KOPT-K1 (cell line): ENCODE results near the gene DNAH7.
"Not testable (repeated sequence)": the region's sequence is repeated elsewhere in the genome, so short reads cannot be mapped to it uniquely, and the experiment has no call there.

ENCODE experiments used
- H3K27ac ChIP-seq: fragments of 200-600 bp; sonication (generic); 2 replicates; pipeline ENCODE4 v1.5.1; 2016; ENCODE audit warnings: antibody characterized with exemption, mild to moderate bottlenecking, low read depth, low read length; ENCODE audit not compliant: poor library complexity, severe bottlenecking
- H3K36me3 ChIP-seq: fragments of 200-600 bp; sonication (generic); 2 replicates; pipeline ENCODE4 v1.5.1; 2017; ENCODE audit warnings: antibody characterized with exemption, mild to moderate bottlenecking, low read length, moderate library complexity; ENCODE audit not compliant: insufficient read depth
- H3K9me3 ChIP-seq: fragments of 200-600 bp; sonication (generic); 2 replicates; pipeline ENCODE4 v1.5.1; 2017; ENCODE audit warnings: antibody characterized with exemption, low read length, mild to moderate bottlenecking; ENCODE audit not compliant: insufficient read depth, poor library complexity, severe bottlenecking

DNAH7 gene

DNA sequence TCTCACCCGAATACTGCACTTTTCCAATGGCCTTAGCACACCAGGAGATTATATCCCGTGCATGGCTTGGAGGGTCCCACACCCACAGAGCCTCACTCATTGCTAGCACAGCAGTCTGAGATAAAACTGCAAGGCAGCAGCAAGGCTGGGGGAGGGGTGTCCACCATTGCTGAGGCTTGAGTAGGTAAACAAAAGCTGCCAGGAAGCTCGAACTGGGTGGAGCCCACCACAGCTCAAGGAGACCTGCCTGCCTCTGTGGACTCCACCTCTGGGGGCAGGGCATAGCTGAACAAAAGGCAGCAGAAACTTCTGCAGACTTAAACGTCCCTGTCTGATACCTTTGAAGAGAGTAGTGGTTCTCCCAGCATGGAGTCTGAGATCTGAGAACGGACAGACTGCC lies 20.8 kb upstream of the DNAH7 start:
- not testable (repeated sequence) for H3K9me3 ChIP-seq, H3K27ac ChIP-seq, H3K36me3 ChIP-seq

DNA sequence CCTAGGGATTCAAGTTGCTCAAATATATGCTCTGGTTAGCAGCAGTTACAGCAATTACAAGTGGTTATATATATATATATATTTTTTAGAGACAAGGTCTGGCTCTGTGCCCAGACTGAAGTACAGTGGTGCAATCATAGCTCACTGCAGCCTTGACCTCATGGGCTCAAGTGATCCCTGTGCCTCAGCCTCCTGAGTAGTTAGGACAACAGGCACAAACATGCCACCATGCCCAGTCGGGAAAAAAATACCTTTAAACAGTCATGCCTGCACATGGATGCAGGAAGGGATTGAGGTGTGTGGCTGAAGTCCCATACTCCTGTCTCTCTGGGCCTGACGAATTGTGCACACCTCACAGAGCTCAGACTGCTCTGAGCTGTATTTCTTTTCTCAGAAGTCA lies 19.6 kb upstream of the DNAH7 start:
- Histone ChIP-seq H3K9me3 (peaks cover 16% of the 10 kb centered on the region), H3K27ac (no peak overlapping the region), H3K36me3 (no peaks in the 10 kb centered on the region)

DNA sequence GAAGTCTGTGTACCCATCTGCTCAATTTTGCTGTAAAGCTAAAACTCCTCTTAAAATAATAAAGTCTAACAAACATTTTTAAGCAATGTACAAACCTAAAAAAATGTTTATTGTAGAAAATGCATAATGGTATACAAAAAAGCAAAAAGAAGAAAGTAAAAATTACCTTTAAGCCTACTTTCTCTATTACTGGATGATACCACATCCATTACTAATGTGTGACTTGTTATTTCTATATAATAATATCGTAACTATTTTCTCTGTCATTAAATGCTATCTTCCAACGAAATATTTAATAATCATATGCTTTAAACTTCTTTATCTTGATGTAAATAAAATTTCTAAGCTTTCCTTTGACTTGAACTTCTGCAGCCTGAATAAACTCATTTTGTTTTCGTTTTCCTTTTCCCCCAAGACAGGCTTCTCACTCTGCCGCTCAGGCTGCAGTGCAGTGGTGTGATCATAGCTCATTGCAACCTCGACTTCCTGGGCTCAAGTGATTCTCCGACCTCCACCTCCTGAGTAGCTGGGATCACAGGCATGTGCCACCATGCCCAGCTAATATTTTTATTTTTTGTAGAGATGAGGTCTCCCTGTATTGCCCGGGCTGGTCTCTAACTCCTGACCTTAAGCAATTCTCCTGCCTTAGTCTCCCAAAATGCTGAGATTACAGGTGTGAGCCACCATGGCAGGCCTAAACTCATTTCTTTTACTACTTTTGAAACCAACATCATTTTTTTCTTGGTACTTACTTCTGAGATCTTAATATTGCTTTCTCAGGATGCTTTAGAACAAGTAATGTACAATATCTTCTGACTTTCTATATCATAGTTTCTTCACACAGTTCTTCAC lies 18.1 kb upstream of the DNAH7 start:
- peaks cover 24% of the 10 kb centered on the region for H3K9me3 ChIP-seq
- H3K27ac ChIP-seq: no peak overlapping the region
- no peaks in the 10 kb centered on the region for H3K36me3 ChIP-seq

DNA sequence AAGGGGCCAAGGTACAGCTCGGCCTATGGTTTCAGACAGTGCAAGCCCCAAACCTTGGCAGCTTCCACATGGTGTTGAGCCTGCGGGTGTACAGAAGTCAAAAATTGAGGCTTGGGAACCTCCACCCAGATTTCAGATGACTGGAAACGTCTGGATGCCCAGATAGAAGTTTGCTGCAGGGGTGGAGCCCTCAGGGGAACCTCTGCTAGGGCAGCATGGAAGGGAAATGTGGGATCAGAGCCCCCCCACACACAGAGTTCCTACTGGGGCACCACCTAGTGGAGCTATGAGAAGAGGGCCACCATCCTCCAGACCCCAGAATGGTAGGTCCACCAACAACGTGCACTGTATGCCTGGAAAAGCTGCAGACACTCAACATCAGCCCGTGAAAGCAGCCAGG lies 15.0 kb upstream of the DNAH7 start:
- peaks cover 24% of the 10 kb centered on the region for H3K9me3 ChIP-seq
- no peak overlapping the region for H3K27ac ChIP-seq
- no peaks in the 10 kb centered on the region for H3K36me3 ChIP-seq

DNA sequence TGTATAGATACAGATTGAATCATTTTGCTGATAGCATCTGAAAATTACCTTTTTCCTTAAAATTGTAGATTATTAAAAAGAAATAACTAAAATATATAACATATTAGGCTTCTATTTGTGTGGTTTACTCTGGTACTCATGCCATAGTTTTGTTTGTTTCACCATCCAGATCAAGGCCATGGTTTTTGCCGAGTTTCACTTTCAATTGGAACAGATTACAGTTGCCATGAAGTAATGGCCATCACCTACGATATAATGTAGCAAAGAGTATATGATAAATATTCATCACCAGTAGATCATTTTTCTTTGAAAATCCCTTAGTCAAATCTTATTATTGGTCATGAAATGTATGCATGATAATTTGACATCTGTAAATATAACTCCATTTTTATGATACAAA lies 11.9 kb upstream of the DNAH7 start:
- Histone ChIP-seq H3K36me3 (no peaks in the 10 kb centered on the region), H3K9me3 (peaks cover 24% of the 10 kb centered on the region), H3K27ac (no peak overlapping the region)

DNA sequence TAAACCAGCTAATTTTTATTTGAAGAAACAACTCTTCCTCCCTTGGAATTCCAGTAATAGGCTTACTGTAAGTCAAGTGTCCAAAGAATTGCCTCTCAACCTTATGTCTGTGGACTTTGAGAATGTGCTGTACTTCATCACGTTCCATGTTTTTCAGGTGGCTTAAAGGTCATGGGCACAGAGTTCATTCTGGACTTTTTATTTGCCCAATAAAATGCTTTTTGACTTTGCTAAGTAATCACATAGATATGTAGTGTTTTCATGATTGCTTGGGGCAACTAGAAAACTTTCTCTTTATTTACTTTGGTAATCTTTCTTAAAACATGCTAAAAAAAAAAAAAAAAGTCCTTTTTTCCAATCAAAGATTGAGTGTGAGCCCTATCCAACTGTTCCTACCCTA lies 10.4 kb upstream of the DNAH7 start:
- H3K36me3 ChIP-seq: no peaks in the 10 kb centered on the region
- H3K9me3 ChIP-seq: peaks cover 17% of the 10 kb centered on the region
- H3K27ac ChIP-seq: no peak overlapping the region

DNA sequence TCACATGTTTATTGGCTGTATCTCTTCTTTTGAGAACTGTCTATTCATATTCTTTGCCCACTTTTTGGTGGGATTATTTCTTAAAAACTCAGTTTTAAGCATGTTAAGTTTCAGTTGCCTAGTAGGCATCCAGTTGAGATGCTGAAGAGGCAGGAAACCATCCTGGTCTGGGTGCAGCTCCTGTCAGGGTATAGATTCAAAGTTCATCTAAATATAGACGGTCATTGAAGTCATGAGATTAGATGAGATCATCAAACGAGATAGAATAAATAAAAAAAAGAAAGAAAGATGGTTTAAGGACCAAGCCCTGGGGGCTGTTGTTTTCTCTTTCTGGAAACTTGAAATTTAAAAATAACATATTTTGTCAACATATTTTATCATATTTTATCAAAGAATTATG lies 9.2 kb upstream of the DNAH7 start:
- H3K9me3 ChIP-seq: peaks cover 5% of the 10 kb centered on the region
- no peak overlapping the region for H3K27ac ChIP-seq
- no peaks in the 10 kb centered on the region for H3K36me3 ChIP-seq

DNA sequence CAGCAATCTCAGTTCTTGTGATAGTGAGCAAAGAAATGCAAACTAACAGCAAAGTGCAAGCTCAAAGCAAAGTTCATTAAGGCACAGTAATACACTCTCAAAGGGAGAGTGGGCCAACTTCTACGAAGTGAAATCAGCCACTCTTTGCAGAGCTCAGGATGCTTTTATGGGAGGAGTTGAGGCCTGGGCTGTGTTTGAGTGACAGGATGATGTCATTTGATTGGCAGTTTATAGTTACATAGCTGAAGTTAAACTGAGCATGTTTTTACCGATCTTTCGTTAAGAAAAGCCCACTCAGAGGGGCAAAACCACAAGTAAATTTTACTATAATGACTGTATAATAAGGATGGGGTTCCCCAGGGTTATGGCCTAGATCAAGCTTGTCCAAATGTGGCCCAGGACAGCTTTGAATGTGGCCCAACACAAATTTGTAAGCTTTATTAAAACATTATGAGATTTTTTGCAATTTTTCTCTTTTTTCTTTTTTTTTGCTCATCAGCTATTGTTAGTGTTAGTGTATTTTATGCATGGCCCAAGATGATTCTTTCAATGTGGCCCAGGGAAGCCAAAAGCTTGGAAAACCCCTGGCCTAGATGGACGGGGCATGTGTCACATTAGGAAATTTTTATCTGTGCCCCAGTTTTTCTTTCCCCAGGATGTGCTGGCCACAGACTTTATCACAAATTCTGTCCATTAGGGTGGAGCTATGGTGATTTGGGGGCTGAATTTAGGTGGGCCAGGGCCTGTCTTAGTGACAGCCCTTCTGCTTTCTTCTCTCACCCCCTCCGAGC lies 8.3 kb upstream of the DNAH7 start:
- H3K27ac ChIP-seq: no peak overlapping the region
- no peaks in the 10 kb centered on the region for H3K9me3 ChIP-seq
- no peaks in the 10 kb centered on the region for H3K36me3 ChIP-seq

DNA sequence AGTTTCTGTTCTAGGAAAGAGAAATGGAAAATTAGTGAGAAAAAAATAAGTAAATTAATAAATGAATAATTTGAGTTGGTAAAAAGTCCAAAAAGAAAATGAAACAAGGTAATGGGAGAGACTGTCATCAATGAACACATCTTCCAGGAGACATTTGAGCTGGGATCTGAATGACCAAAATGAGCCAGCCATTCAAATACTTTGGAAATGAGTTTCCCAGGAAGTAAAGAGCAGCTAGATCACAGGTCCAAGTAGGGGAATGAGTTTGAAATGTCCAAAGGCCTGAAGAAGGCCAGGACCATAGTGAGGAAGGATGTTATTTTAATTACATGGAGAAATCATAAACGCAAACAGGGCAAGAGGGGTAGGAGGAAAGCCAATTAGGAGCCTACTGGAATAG lies 6.6 kb upstream of the DNAH7 start:
- no peaks in the 10 kb centered on the region for H3K36me3 ChIP-seq
- H3K9me3 ChIP-seq: no peaks in the 10 kb centered on the region
- no peak overlapping the region for H3K27ac ChIP-seq

DNA sequence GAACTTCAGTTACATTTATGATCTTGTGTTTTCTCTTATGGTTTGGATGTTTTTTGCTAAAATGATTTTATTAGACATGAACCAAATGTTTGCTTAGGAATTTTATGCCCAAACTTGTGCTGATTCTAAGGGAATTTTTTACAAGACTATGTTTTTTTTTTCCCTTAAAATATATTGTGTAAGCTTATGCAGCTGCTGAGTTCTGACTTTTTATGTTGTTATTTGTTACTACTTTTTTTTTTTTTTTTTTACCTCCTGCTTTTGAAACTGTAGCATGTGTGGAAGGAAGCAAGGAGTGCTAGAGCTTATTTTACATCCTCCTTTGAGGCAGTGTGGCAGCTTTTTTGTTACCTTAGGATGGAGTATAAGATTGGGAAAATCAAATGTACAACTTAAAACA lies 6.0 kb upstream of the DNAH7 start:
- Histone ChIP-seq H3K36me3 (no peaks in the 10 kb centered on the region), H3K27ac (no peak overlapping the region), H3K9me3 (no peaks in the 10 kb centered on the region)

DNA sequence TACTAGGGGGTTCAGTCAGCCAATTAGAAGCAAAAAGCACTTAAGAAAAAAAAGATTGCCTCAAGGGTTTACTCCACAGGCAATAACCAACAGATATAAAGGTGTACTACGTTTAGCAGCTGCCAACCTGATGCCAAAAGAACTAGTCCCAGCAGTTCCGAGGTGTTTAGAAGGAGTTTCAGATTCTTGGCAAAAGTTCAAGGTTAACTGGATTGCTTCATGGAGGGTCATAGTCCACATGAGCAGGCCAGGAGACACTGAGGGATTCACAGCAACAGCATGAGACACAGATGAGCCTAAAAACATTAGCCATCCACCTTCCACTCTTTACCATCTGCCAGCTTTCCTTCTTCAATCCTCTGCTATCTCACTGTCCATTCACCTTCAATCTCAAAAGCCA lies 4.9 kb upstream of the DNAH7 start:
- H3K36me3 ChIP-seq: no peaks in the 10 kb centered on the region
- no peak overlapping the region for H3K27ac ChIP-seq
- no peaks in the 10 kb centered on the region for H3K9me3 ChIP-seq

DNA sequence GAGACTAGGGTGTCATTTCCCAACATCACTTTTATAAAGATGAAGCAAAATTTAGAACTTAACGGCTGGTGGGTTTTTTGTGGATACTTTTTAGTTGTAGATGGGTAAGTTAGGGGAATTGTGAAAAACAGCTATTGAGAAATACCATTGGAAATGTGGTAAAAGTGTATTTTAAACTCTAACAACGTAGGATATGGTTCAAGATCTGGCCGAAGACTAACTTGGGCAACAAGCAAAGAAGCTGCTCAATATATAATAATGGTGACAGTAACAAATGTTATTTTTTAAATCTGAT lies 1.6 kb downstream of the DNAH7 start:
- H3K36me3 ChIP-seq: no peaks in the 10 kb centered on the region
- no peak overlapping the region for H3K27ac ChIP-seq
- no peaks in the 10 kb centered on the region for H3K9me3 ChIP-seq

DNA sequence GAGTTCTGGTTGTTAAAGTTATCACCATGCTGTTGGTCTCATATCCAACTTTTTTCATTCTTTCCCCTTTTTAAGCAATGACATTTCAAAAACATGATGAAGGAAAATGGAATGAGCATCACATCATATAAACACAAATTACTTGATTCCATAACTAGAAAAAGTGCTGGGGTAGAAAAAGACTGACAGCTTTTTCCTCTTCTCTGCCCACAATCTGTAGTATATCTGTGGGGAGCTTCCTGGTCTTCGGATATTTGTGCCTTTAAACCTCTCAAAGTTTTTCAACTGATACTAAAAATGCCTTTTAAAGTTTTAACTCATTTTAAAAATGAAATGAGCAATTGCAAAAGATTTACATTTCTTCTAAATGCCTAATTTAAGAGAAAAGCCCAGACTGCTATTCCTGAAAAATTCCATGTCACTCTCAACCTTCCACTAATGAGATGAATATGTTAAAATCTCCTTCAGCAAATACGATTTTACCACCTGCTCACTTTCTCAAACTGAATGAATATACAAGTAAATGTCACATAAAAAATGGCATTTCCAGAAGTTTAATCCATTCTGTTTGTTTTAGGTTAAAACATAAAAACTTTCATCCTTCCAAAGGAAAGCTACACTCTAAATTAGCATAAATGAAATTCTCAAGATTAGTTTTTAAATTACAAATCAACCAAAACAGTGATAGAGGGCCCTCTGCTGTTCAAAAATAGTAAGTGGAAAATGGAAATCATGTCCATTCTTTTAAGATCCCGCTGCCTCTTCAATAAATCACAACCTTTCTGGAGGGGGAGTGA lies 2.1 kb downstream of the DNAH7 start:
- H3K36me3 ChIP-seq: no peaks in the 10 kb centered on the region
- H3K27ac ChIP-seq: no peak overlapping the region
- no peaks in the 10 kb centered on the region for H3K9me3 ChIP-seq

DNA sequence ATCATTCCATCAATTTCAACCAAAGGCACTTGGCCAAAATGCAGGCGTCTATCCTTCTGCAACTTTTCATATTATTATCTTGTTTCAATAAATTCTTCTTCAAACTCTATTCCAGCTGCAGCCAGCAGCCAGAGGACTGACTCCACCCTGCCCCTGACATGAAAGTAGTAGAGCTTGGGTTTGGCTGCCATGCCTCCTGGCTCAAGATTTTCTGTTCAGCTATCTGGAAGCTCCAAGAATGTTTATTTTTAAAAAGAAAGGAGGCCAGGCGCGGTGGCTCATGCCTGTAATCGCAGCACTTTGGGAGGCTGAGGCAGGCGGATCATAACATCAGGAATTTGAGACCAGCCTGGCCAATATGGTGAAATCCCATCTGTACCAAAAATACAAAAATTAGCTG lies 4.9 kb downstream of the DNAH7 start:
- H3K36me3 ChIP-seq: no peaks in the 10 kb centered on the region
- H3K27ac ChIP-seq: no peak overlapping the region
- H3K9me3 ChIP-seq: no peaks in the 10 kb centered on the region

DNA sequence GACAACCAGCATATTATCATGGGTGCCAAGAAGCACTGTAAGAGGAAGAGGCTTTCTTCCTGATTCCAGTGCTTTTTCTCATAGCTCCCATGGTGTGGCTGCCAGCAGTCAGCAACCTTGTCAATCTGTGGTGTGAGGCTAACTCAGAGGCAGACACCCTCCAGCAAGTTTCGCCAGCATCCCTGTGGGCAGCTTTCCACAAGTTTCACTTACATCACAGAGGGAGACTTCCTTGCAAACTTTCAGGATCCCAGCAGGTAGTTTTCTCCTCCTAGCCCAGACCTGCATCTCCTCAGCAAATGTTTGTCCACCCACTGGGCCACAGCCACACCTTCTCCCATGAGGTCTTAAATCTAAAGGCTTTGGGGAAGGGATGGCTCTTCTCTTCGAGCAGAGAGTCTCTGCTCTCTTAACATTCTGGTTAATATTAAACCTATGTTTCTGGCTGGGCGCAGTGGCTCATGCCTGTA lies 9.1 kb downstream of the DNAH7 start:
- H3K9me3 ChIP-seq: no peaks in the 10 kb centered on the region
- H3K36me3 ChIP-seq: no peaks in the 10 kb centered on the region
- H3K27ac ChIP-seq: no peak overlapping the region
